Esophagus squamous epithelium (tissue), 4 donors: Measurements from ENCODE around the gene ACER2.

Experiments used
- CTCF ChIP-seq, 6 experiments: fragments of 450-650 bp in 4 of 6; fragments of 200-600 bp in 2 of 6; sonication (generic) in 2 of 6; IDR thresholded peaks; one replicate each; pipeline ENCODE4 v1.5.1; 2016 to 2019; ENCODE audit warnings: antibody characterized with exemption in 6 of 6, mild to moderate bottlenecking in 4 of 6, moderate library complexity in 4 of 6
- POLR2A ChIP-seq, 4 donors: fragments of 450-650 bp; IDR thresholded peaks; one replicate each; pipeline ENCODE4 v1.6.1; 2017; ENCODE audit warnings: antibody characterized with exemption in 4 of 4, mild to moderate bottlenecking in 4 of 4, moderate library complexity in 3 of 4

GRCh38 chr9:19408316-19408692 is 505 bp upstream of the ACER2 start:
- TF ChIP-seq CTCF (IDR thresholded peaks at IDR 0.05) (no peak), POLR2A (IDR thresholded peaks at IDR 0.05) (no peak)
